ENCODE data around the gene TBCCD1. TPM values are rescaled to one million over a fixed set of nuclear protein-coding genes. Genes with fewer than 3 reads are reported as not detected.

TBCCD1 gene
- total and polyA plus RNA-seq, 11 donors, result 2.9 to 10.3 (median 7.6) TPM

- TF ChIP-seq POLR2A (IDR thresholded peaks at IDR 0.05), result no peak
- no peak for TF ChIP-seq CTCF (IDR thresholded peaks at IDR 0.05)
- 90 to 95% (median 94%) methylated on average over 4 of the region's 4 CpGs for WGBS, 4 donors
- Histone ChIP-seq H3K27ac (no peak overlapping the region), H3K4me1 (peaks cover 0 to 6% (median 0%) of the 10 kb centered on the region in 12 donors), H3K36me3 (no peaks in the 10 kb centered on the region), H3K27me3 (no peaks in the 10 kb centered on the region), H3K4me3 (no peak overlapping the region), H3K9me3 (no peaks in the 10 kb centered on the region)
- DNase-seq (no peak), ATAC-seq (no peak)
- intact Hi-C loops (cut with DNase I), result no loop called here
Measured at GRCh38 chr3:186592682-186593081, 25.5 kb upstream of the TBCCD1 start.

GRCh38 chr3:186590580-186591295, 23.6 kb upstream of the TBCCD1 start:
- DNase-seq (no peak), ATAC-seq (no peak)
- Histone ChIP-seq H3K27ac (no peak overlapping the region), H3K36me3 (peaks cover 0 to 12% (median 5%) of the 10 kb centered on the region in 9 donors), H3K27me3 (no peaks in the 10 kb centered on the region), H3K4me3 (no peak overlapping the region), H3K4me1 (peaks cover 0 to 6% (median 0%) of the 10 kb centered on the region in 12 donors), H3K9me3 (no peaks in the 10 kb centered on the region)
- intact Hi-C loops (cut with DNase I), result no loop called here
- TF ChIP-seq POLR2A (IDR thresholded peaks at IDR 0.05), result no peak
- TF ChIP-seq CTCF (IDR thresholded peaks at IDR 0.05), result no peak
- 76 to 82% (median 78%) methylated on average over 7 of the region's 7 CpGs for WGBS, 4 donors

- intact Hi-C loops (cut with DNase I), result loop anchor here in 1 of 10 donors (5.0 kb wide), 1 partner anchor 347 kb away; no protein-coding TSS in a partner anchor
- no peak for DNase-seq
- peaks cover 0 to 6% (median 0%) of the 10 kb centered on the region in 12 donors for H3K4me1 ChIP-seq
- H3K27ac ChIP-seq, result no peak overlapping the region
- no peak overlapping the region for H3K4me3 ChIP-seq
- ATAC-seq, result no peak
- no peaks in the 10 kb centered on the region for H3K27me3 ChIP-seq
- TF ChIP-seq CTCF (IDR thresholded peaks at IDR 0.05), result no peak
- TF ChIP-seq POLR2A (IDR thresholded peaks at IDR 0.05), result no peak
- peaks cover 0 to 19% (median 12%) of the 10 kb centered on the region in 9 donors for H3K36me3 ChIP-seq
- H3K9me3 ChIP-seq, result no peaks in the 10 kb centered on the region
- 54 to 63% (median 57%) methylated on average over 5 of the region's 5 CpGs for WGBS, 4 donors
Measured at GRCh38 chr3:186589856-186590579, 22.9 kb upstream of the TBCCD1 start.

- no peak overlapping the region for H3K4me3 ChIP-seq
- H3K27ac ChIP-seq, result no peak overlapping the region
Measured at GRCh38 chr3:186589121-186589520, 22.0 kb upstream of the TBCCD1 start.

More at GRCh38 chr3:186589121-186589520, 22.0 kb upstream of the TBCCD1 start:
- no peaks in the 10 kb centered on the region for H3K4me1 ChIP-seq
- intact Hi-C loops (cut with DNase I), result loop anchor here in 1 of 10 donors (5.0 kb wide), 1 partner anchor 348 kb away; no protein-coding TSS in a partner anchor
- 40 to 48% (median 43%) methylated on average over 3 of the region's 3 CpGs for WGBS, 4 donors
- no peak for DNase-seq
- TF ChIP-seq POLR2A (IDR thresholded peaks at IDR 0.05), result no peak
- TF ChIP-seq CTCF (IDR thresholded peaks at IDR 0.05), result peak in 6 of 12 donors; percentile 10 to 30 (median 18)
- no peaks in the 10 kb centered on the region for H3K27me3 ChIP-seq
- H3K36me3 ChIP-seq, result peaks cover 0 to 28% (median 20%) of the 10 kb centered on the region in 9 donors
- no peaks in the 10 kb centered on the region for H3K9me3 ChIP-seq
- no peak for ATAC-seq

Measured in heart left ventricle (tissue), 16 donors.